Measurements from ENCODE around the gene IQCK.

DNA sequence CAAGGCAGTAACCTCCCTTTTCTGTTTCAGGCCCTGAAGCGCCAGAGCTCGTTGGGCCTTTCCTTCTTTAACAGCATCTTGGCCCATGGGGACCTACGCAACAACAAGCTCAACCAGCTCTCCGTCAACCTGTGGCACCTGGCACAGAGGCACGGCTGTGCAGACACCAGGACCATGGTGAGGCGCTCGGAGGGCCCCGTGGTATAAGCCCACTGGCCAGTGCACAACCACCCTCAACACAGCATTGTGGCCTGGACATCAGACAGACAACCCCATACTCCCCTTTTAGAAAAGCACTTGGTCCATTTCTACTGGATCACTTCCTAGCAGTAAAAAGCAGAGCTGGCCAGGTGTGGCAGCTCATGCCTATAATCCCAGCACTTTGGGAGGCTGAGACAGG, 18.6 kb upstream of the IQCK start:
- TF ChIP-seq FOXM1 (IDR thresholded peaks at IDR 0.05; ENCODE audit: borderline replicate concordance) (no peak), HDGF (IDR thresholded peaks at IDR 0.05; ENCODE audit: borderline replicate concordance) (no peak), L3MBTL2 (conservative IDR thresholded peaks at IDR 0.05) (no peak), TARDBP (IDR thresholded peaks at IDR 0.05) (no peak), ARNT (IDR thresholded peaks at IDR 0.05) (no peak), SP1 (IDR thresholded peaks at IDR 0.05) (no peak), BHLHE40 (IDR thresholded peaks at IDR 0.05; ENCODE audit: borderline replicate concordance) (no peak), FOXK2 (IDR thresholded peaks at IDR 0.05) (no peak), NFRKB (IDR thresholded peaks at IDR 0.05) (no peak), ELF4 (IDR thresholded peaks at IDR 0.05) (no peak), CTBP1 (IDR thresholded peaks at IDR 0.05; ENCODE audit: borderline replicate concordance) (no peak), PKNOX1 (IDR thresholded peaks at IDR 0.05) (no peak)
